Osteoblast (primary cell): ENCODE measurements around the gene BLID. TPM values are rescaled to one million over a fixed set of nuclear protein-coding genes. Genes with fewer than 3 reads are reported as not detected.

Experiments used
- DNase-seq: peaks from one replicate; pipeline ENCODE4 v3.0.0; 2011; ENCODE audit warnings: low spot score, mixed read lengths; ENCODE audit not compliant: insufficient read length; ENCODE audit errors: missing footprints
- H2AFZ ChIP-seq: 2 replicates; pipeline ENCODE4 v1.6.0; 2011; ENCODE audit warnings: mild to moderate bottlenecking, low read length
- H3K27ac ChIP-seq: 2 replicates; pipeline ENCODE4 v1.5.1; 2011; ENCODE audit warnings: mild to moderate bottlenecking, low read depth, low read length, moderate library complexity
- H3K27me3 ChIP-seq: 2 replicates; pipeline ENCODE4 v1.6.0; 2012; ENCODE audit warnings: mild to moderate bottlenecking, control low read depth, inconsistent platforms, low read length, moderate library complexity; ENCODE audit not compliant: insufficient read depth
- H3K36me3 ChIP-seq: 2 replicates; pipeline ENCODE4 v1.5.1; 2011; ENCODE audit warnings: mild to moderate bottlenecking, low read length, control low read depth, moderate library complexity; ENCODE audit not compliant: insufficient read depth
- H3K4me1 ChIP-seq: 2 replicates; pipeline ENCODE4 v1.5.1; 2011; ENCODE audit warnings: mild to moderate bottlenecking, low read length, control low read depth, moderate library complexity; ENCODE audit not compliant: insufficient read depth
- H3K4me2 ChIP-seq: 2 replicates; pipeline ENCODE4 v1.6.0; 2011; ENCODE audit warnings: mild to moderate bottlenecking, low read length; ENCODE audit not compliant: insufficient read depth
- H3K4me3 ChIP-seq: fragments of 200-600 bp; sonication (generic); 3 replicates; pipeline ENCODE4 v1.5.1; 2012; ENCODE audit warnings: mild to moderate bottlenecking, low read length, inconsistent platforms; ENCODE audit not compliant: insufficient read depth
- H3K79me2 ChIP-seq: 2 replicates; pipeline ENCODE4 v1.6.0; 2012; ENCODE audit warnings: mild to moderate bottlenecking, low read length, control low read depth, inconsistent platforms; ENCODE audit not compliant: insufficient read depth
- H3K9me3 ChIP-seq: 2 replicates; pipeline ENCODE4 v1.5.1; 2011; ENCODE audit warnings: low read depth, low read length, control low read depth
- H4K20me1 ChIP-seq: 2 replicates; pipeline ENCODE4 v1.6.0; 2012; ENCODE audit warnings: mild to moderate bottlenecking, low read length, control low read depth; ENCODE audit not compliant: insufficient read depth
- CTCF ChIP-seq: IDR thresholded peaks from 2 replicates; pipeline ENCODE4 v1.5.1; 2011; ENCODE audit warnings: mild to moderate bottlenecking, low read depth, low read length, moderate library complexity; ENCODE audit errors: extremely low read depth
- total RNA-seq: library from RNA; depleted of rRNA; stranded (reverse); fragments of >200 nt; gene quantifications from 2 replicates; pipeline ENCODE4 v1.2.3, GENCODE V29; 2012

BLID gene
- total RNA-seq, 1 donor = 18.1 TPM

DNA sequence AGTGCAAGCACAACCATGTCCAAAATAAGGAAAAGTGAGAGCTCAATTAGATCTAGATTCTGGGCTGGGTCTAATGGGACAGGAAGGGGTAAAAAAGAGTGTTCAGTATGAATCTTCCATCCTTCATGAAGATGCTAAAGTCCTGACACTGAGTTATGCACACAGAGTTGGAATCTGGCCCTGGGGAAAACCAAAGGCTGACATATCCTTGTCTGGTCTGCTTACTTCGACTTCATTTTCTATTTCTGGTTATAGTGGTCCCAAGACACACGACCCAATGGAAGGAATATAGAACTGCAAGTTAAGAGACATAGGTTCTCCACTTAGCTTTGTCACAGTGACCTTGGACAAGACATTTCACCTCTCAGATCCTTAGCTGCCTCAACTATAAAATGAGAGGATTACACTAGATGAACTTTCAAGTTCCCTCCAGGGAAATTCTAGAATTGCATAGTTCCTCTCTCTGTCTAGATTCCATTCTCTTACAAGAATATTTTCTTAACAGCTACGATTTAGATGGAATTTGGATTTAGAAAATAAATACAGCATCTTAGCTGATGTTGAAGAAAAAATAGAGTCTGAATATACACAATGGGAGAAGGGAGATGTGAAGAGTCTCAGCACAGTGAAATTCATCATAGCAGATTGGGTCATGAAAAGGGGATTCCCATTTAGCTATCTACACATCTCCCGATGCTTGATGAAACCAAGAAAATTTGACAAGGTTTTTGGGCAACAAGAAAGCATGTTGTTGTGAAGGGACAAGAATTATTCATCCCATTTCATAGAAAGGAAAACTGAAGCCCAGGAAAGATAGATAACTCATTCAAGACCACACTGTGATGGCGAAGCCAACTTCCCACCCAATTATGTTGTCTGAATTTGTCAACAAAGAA, 3.3 kb downstream of the BLID start:
- Histone ChIP-seq H3K4me1 (peaks cover 89% of the 10 kb centered on the region), H3K4me2 (peak overlapping the region; percentile 2), H2AFZ (no peak overlapping the region), H3K9me3 (no peaks in the 10 kb centered on the region), H4K20me1 (peaks cover 71% of the 10 kb centered on the region), H3K27ac (peak overlapping the region; percentile 44), H3K36me3 (peaks cover 94% of the 10 kb centered on the region), H3K27me3 (no peaks in the 10 kb centered on the region), H3K4me3 (no peak overlapping the region), H3K79me2 (peaks cover 95% of the 10 kb centered on the region)
- peak; percentile 49 for DNase-seq
- no peak for TF ChIP-seq CTCF

DNA sequence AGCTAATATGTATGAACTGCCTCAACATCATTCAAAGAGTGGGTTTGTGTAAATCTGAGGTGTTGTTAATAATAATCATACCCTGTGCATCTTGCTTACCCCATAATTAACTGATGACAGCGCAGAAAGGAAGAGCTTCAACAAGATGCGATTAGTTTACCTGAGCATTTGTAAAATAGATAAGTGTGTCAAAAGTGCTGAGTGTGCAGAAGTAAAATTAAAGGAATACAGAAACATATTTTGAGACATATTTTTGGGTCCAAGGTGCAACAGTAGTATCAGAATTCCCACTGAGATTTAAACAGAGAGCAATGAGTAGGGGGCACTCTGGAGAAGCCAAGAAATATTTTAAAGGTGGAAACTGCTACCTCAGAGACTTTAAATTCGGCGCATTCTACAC, 6.1 kb downstream of the BLID start:
- no peak overlapping the region for H3K4me2 ChIP-seq
- H3K9me3 ChIP-seq = no peaks in the 10 kb centered on the region
- TF ChIP-seq CTCF = no peak
- peaks cover 96% of the 10 kb centered on the region for H3K79me2 ChIP-seq
- no peaks in the 10 kb centered on the region for H3K27me3 ChIP-seq
- peaks cover 94% of the 10 kb centered on the region for H3K4me1 ChIP-seq
- no peak overlapping the region for H2AFZ ChIP-seq
- peaks cover 72% of the 10 kb centered on the region for H4K20me1 ChIP-seq
- H3K27ac ChIP-seq = peak overlapping the region; percentile 27
- no peak for DNase-seq
- H3K36me3 ChIP-seq = peaks cover 90% of the 10 kb centered on the region
- no peak overlapping the region for H3K4me3 ChIP-seq

DNA sequence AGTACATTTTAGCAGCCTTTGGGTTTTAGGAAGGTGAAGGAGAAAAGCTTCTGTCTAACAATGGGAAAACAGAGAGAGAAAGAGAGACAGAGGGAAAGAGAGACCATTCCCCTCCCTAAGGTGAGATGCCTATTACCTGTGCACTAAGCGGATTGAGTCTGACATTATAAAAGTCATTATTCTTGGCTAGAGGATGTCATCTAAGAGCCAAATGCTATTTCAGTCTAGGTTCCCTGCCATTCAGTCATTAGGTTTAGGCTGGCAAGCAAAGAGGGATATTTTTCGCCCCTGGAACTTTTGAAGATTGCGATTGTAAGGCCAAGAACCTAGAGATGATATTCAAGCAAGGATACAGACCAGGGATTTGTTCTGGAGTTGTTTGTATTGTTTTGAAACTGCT, 7.2 kb downstream of the BLID start:
- Histone ChIP-seq H3K4me3 (no peak overlapping the region), H2AFZ (no peak overlapping the region), H3K36me3 (peaks cover 90% of the 10 kb centered on the region), H4K20me1 (peaks cover 77% of the 10 kb centered on the region), H3K9me3 (no peaks in the 10 kb centered on the region), H3K27ac (peak overlapping the region; percentile 29), H3K4me2 (no peak overlapping the region), H3K4me1 (peaks cover 94% of the 10 kb centered on the region), H3K79me2 (peaks cover 96% of the 10 kb centered on the region), H3K27me3 (no peaks in the 10 kb centered on the region)
- no peak for TF ChIP-seq CTCF
- no peak for DNase-seq

DNA sequence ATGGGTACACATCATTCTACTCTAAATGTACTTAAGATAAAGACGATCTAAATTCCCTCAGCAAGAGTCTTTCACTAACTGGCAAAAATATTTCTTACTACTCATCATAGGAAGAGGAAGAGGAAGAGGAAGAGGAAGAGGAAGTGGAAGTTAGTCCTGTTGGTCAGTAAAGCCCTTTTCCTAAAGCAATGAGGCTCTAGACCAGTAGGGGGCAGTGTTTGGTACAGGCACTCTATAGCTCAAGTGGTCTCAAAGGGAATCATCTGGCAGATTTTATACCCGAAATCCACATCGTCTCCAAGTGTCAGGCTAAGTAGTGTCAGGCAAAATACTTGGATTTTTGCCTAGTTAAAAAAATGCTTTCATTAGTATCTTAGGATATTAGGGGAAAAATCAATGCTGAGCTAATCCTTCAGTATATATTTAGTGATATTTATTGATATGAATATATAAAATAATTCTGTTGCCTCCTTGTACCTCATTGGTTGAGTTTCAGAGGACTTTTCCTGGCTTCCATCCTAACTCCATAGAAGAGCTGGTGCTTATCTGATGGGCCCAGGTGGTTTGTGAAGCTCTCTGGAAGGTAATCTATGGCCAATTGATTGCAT, 7.7 kb downstream of the BLID start:
- TF ChIP-seq CTCF = peak; percentile 87
- H3K27me3 ChIP-seq = no peaks in the 10 kb centered on the region
- H3K27ac ChIP-seq = peak overlapping the region; percentile 26
- peaks cover 78% of the 10 kb centered on the region for H4K20me1 ChIP-seq
- DNase-seq = no peak
- peaks cover 95% of the 10 kb centered on the region for H3K4me1 ChIP-seq
- H3K4me3 ChIP-seq = no peak overlapping the region
- no peaks in the 10 kb centered on the region for H3K9me3 ChIP-seq
- no peak overlapping the region for H3K4me2 ChIP-seq
- H3K79me2 ChIP-seq = peaks cover 99% of the 10 kb centered on the region
- H2AFZ ChIP-seq = no peak overlapping the region
- H3K36me3 ChIP-seq = peaks cover 90% of the 10 kb centered on the region
